ENCODE results near the gene GRM8.

GRM8 gene

GRCh38 chr7:127233630-127234029 lies 19.1 kb downstream of the GRM8 start:
- no peak overlapping the region for H3K27ac ChIP-seq (ENCODE audit: insufficient read depth, low read depth, low read length, poor library complexity, severe bottlenecking)
- 83 to 91% methylated on average over 2 of the region's 2 CpGs for WGBS, 2 experiments
- H3K36me3 ChIP-seq (ENCODE audit: control insufficient read depth, insufficient read depth, low read length) = no peaks in the 10 kb centered on the region
- H3K4me3 ChIP-seq (ENCODE audit: insufficient read depth, low read depth, low read length) = no peak overlapping the region
- H3K4me1 ChIP-seq (ENCODE audit: control insufficient read depth, insufficient read depth, low read length) = no peaks in the 10 kb centered on the region
- no peaks in the 10 kb centered on the region for H3K9me3 ChIP-seq (ENCODE audit: control insufficient read depth, low read length)
- no peaks in the 10 kb centered on the region for H3K27me3 ChIP-seq (ENCODE audit: control insufficient read depth, insufficient read depth, low read length, poor library complexity, severe bottlenecking)

GRCh38 chr7:127231415-127231814 lies 21.3 kb downstream of the GRM8 start:
- Histone ChIP-seq H3K9me3 (ENCODE audit: control insufficient read depth, low read length) (no peaks in the 10 kb centered on the region), H3K27ac (ENCODE audit: insufficient read depth, low read depth, low read length, poor library complexity, severe bottlenecking) (no peak overlapping the region)

GRCh38 chr7:127230192-127230925 lies 22.4 kb downstream of the GRM8 start:
- Histone ChIP-seq H3K9me3 (ENCODE audit: control insufficient read depth, low read length) (no peaks in the 10 kb centered on the region), H3K27ac (ENCODE audit: insufficient read depth, low read depth, low read length, poor library complexity, severe bottlenecking) (no peak overlapping the region), H3K4me3 (ENCODE audit: insufficient read depth, low read depth, low read length) (no peak overlapping the region), H3K27me3 (ENCODE audit: control insufficient read depth, insufficient read depth, low read length, poor library complexity, severe bottlenecking) (no peaks in the 10 kb centered on the region), H3K36me3 (ENCODE audit: control insufficient read depth, insufficient read depth, low read length) (no peaks in the 10 kb centered on the region), H3K4me1 (ENCODE audit: control insufficient read depth, insufficient read depth, low read length) (no peaks in the 10 kb centered on the region)
- 93 to 97% methylated on average over 3 of the region's 3 CpGs for WGBS, 2 experiments

More at GRCh38 chr7:127231415-127231814, 21.3 kb downstream of the GRM8 start:
- Histone ChIP-seq H3K4me1 (ENCODE audit: control insufficient read depth, insufficient read depth, low read length) (no peaks in the 10 kb centered on the region), H3K27me3 (ENCODE audit: control insufficient read depth, insufficient read depth, low read length, poor library complexity, severe bottlenecking) (no peaks in the 10 kb centered on the region), H3K4me3 (ENCODE audit: insufficient read depth, low read depth, low read length) (no peak overlapping the region), H3K36me3 (ENCODE audit: control insufficient read depth, insufficient read depth, low read length) (no peaks in the 10 kb centered on the region)

GRCh38 chr7:127226685-127227374 lies 25.9 kb downstream of the GRM8 start:
- no peak overlapping the region for H3K27ac ChIP-seq (ENCODE audit: insufficient read depth, low read depth, low read length, poor library complexity, severe bottlenecking)
- no peaks in the 10 kb centered on the region for H3K36me3 ChIP-seq (ENCODE audit: control insufficient read depth, insufficient read depth, low read length)
- H3K4me1 ChIP-seq (ENCODE audit: control insufficient read depth, insufficient read depth, low read length) = no peaks in the 10 kb centered on the region
- no peaks in the 10 kb centered on the region for H3K27me3 ChIP-seq (ENCODE audit: control insufficient read depth, insufficient read depth, low read length, poor library complexity, severe bottlenecking)
- 45 to 51% methylated on average over 10 of the region's 10 CpGs for WGBS, 2 experiments
- H3K4me3 ChIP-seq (ENCODE audit: insufficient read depth, low read depth, low read length) = no peak overlapping the region
- H3K9me3 ChIP-seq (ENCODE audit: control insufficient read depth, low read length) = no peaks in the 10 kb centered on the region

- Histone ChIP-seq H3K4me1 (ENCODE audit: control insufficient read depth, insufficient read depth, low read length) (no peaks in the 10 kb centered on the region), H3K27me3 (ENCODE audit: control insufficient read depth, insufficient read depth, low read length, poor library complexity, severe bottlenecking) (no peaks in the 10 kb centered on the region), H3K36me3 (ENCODE audit: control insufficient read depth, insufficient read depth, low read length) (no peaks in the 10 kb centered on the region), H3K9me3 (ENCODE audit: control insufficient read depth, low read length) (no peaks in the 10 kb centered on the region), H3K4me3 (ENCODE audit: insufficient read depth, low read depth, low read length) (no peak overlapping the region), H3K27ac (ENCODE audit: insufficient read depth, low read depth, low read length, poor library complexity, severe bottlenecking) (no peak overlapping the region)
- 94 to 100% methylated on average over 1 of the region's 1 CpG for WGBS, 2 experiments
These were observed 31.0 kb downstream of the GRM8 start for GRCh38 chr7:127221731-127222130.

- H3K36me3 ChIP-seq (ENCODE audit: control insufficient read depth, insufficient read depth, low read length) = no peaks in the 10 kb centered on the region
- no peak overlapping the region for H3K4me3 ChIP-seq (ENCODE audit: insufficient read depth, low read depth, low read length)
- H3K27ac ChIP-seq (ENCODE audit: insufficient read depth, low read depth, low read length, poor library complexity, severe bottlenecking) = no peak overlapping the region
- H3K27me3 ChIP-seq (ENCODE audit: control insufficient read depth, insufficient read depth, low read length, poor library complexity, severe bottlenecking) = no peaks in the 10 kb centered on the region
- no peaks in the 10 kb centered on the region for H3K4me1 ChIP-seq (ENCODE audit: control insufficient read depth, insufficient read depth, low read length)
- no peaks in the 10 kb centered on the region for H3K9me3 ChIP-seq (ENCODE audit: control insufficient read depth, low read length)
- WGBS, 2 experiments = 90 to 91% methylated on average over 3 to 4 of the region's 4 CpGs
These were observed 37.6 kb downstream of the GRM8 start for GRCh38 chr7:127214956-127215718.

- H3K4me1 ChIP-seq (ENCODE audit: control insufficient read depth, insufficient read depth, low read length) = no peaks in the 10 kb centered on the region
- no peaks in the 10 kb centered on the region for H3K36me3 ChIP-seq (ENCODE audit: control insufficient read depth, insufficient read depth, low read length)
- H3K27me3 ChIP-seq (ENCODE audit: control insufficient read depth, insufficient read depth, low read length, poor library complexity, severe bottlenecking) = no peaks in the 10 kb centered on the region
- no peaks in the 10 kb centered on the region for H3K9me3 ChIP-seq (ENCODE audit: control insufficient read depth, low read length)
- no peak overlapping the region for H3K27ac ChIP-seq (ENCODE audit: insufficient read depth, low read depth, low read length, poor library complexity, severe bottlenecking)
- 100% methylated on average over 1 to 2 of the region's 2 CpGs for WGBS, 2 experiments
- H3K4me3 ChIP-seq (ENCODE audit: insufficient read depth, low read depth, low read length) = no peak overlapping the region
These were observed 42.9 kb downstream of the GRM8 start for GRCh38 chr7:127209886-127210285.

- no peak overlapping the region for H3K27ac ChIP-seq (ENCODE audit: insufficient read depth, low read depth, low read length, poor library complexity, severe bottlenecking)
- WGBS, 2 experiments = 92 to 94% methylated on average over 3 of the region's 3 CpGs
- no peaks in the 10 kb centered on the region for H3K27me3 ChIP-seq (ENCODE audit: control insufficient read depth, insufficient read depth, low read length, poor library complexity, severe bottlenecking)
- H3K4me3 ChIP-seq (ENCODE audit: insufficient read depth, low read depth, low read length) = no peak overlapping the region
- H3K4me1 ChIP-seq (ENCODE audit: control insufficient read depth, insufficient read depth, low read length) = no peaks in the 10 kb centered on the region
- H3K9me3 ChIP-seq (ENCODE audit: control insufficient read depth, low read length) = no peaks in the 10 kb centered on the region
- H3K36me3 ChIP-seq (ENCODE audit: control insufficient read depth, insufficient read depth, low read length) = no peaks in the 10 kb centered on the region
These were observed 43.9 kb downstream of the GRM8 start for GRCh38 chr7:127208860-127209259.

- Histone ChIP-seq H3K27me3 (ENCODE audit: control insufficient read depth, insufficient read depth, low read length, poor library complexity, severe bottlenecking) (no peaks in the 10 kb centered on the region), H3K36me3 (ENCODE audit: control insufficient read depth, insufficient read depth, low read length) (no peaks in the 10 kb centered on the region), H3K27ac (ENCODE audit: insufficient read depth, low read depth, low read length, poor library complexity, severe bottlenecking) (no peak overlapping the region), H3K4me3 (ENCODE audit: insufficient read depth, low read depth, low read length) (no peak overlapping the region), H3K4me1 (ENCODE audit: control insufficient read depth, insufficient read depth, low read length) (no peaks in the 10 kb centered on the region), H3K9me3 (ENCODE audit: control insufficient read depth, low read length) (no peaks in the 10 kb centered on the region)
- 92 to 93% methylated on average over 3 of the region's 3 CpGs for WGBS, 2 experiments
These were observed 44.4 kb downstream of the GRM8 start for GRCh38 chr7:127208351-127208750.

- no peaks in the 10 kb centered on the region for H3K4me1 ChIP-seq (ENCODE audit: control insufficient read depth, insufficient read depth, low read length)
- 90 to 92% methylated on average over 5 of the region's 5 CpGs for WGBS, 2 experiments
- no peaks in the 10 kb centered on the region for H3K36me3 ChIP-seq (ENCODE audit: control insufficient read depth, insufficient read depth, low read length)
- H3K9me3 ChIP-seq (ENCODE audit: control insufficient read depth, low read length) = no peaks in the 10 kb centered on the region
- no peak overlapping the region for H3K4me3 ChIP-seq (ENCODE audit: insufficient read depth, low read depth, low read length)
- no peak overlapping the region for H3K27ac ChIP-seq (ENCODE audit: insufficient read depth, low read depth, low read length, poor library complexity, severe bottlenecking)
- H3K27me3 ChIP-seq (ENCODE audit: control insufficient read depth, insufficient read depth, low read length, poor library complexity, severe bottlenecking) = no peaks in the 10 kb centered on the region
These were observed 44.9 kb downstream of the GRM8 start for GRCh38 chr7:127207806-127208205.
